ENCODE measurements around the gene CDIP1. TPM values are rescaled to one million over a fixed set of nuclear protein-coding genes. Genes with fewer than 3 reads are reported as not detected.

CDIP1 gene
- total and polyA plus RNA-seq, 2 experiments from 2014 or later, result 39.2 to 57.6 TPM

DNA sequence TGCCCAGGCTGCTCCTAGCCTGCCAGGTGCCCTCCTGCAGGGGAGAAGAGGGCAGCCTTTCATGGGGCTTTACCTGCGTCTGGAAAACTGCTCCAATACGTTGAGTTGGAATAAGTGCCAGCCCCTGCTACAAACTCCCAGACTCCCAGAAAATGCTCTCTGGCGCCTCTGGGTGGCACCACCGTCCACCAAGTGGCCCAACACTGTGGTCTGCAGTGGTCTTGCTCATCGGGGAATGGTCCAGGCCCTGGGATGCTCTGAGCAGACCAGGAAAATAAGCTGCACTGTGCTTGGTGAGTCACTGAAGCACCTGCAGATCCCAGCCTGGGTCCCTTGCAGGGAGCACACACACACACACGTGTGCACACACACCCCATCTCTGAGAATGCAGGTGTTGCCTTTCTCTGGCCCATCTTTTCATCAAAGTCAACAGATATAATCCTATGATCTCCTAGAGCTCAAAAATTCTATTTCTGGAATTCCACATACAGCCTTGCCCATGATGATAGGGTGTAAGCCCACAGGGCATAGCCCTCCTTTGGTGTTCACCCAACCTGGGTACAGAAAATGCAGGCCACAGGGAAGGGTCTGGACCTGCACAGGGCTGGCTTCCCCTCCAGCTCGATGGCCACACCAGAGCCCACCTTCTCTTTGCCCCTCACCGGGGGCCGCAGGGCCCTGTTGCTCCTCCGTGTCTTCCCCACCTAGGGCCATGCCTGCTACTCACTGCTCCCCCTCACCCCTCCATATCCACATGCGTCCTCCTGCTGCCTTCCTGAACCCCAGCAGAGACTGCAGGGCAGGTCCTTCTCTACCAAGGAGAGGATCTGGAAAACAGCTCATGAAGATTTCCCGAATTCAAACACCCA lies 20.5 kb downstream of the CDIP1 start:
- DNase-seq (ENCODE audit: low spot score) (peak; percentile 87), ATAC-seq (peak; percentile 83)
- Histone ChIP-seq H3K4me1 (ENCODE audit: insufficient read depth) (peaks cover 33% of the 10 kb centered on the region), H3K27me3 (ENCODE audit: insufficient read depth) (no peaks in the 10 kb centered on the region), H3K4me3 (no peak overlapping the region), H3K36me3 (ENCODE audit: insufficient read depth) (no peaks in the 10 kb centered on the region), H4K20me1 (replicated peaks; ENCODE audit: insufficient read depth) (peaks cover 26% of the 10 kb centered on the region), H3K9me2 (ENCODE audit: insufficient read depth) (no peaks in the 10 kb centered on the region), H3K79me2 (replicated peaks; ENCODE audit: insufficient read depth) (peaks cover 33% of the 10 kb centered on the region), H3F3A (replicated peaks; ENCODE audit: low read depth) (no peaks in the 10 kb centered on the region; the same call in 1 of the 2 replicates), H2AFZ (no peak overlapping the region), H3K27ac (ENCODE audit: low read depth) (peak overlapping the region; percentile 55; the same call in 1 of the 2 replicates), H3K4me2 (no peak overlapping the region)
- Mint-ChIP-seq H3K36me3 (ENCODE audit: low read depth) (peaks cover 6% of the 10 kb centered on the region; the same call in 2 of the 3 replicates), H3K27me3 (ENCODE audit: insufficient read depth, low read depth, poor library complexity) (peaks cover 3% of the 10 kb centered on the region), H3K4me1 (peaks cover 54% of the 10 kb centered on the region), H3K9me3 (no peaks in the 10 kb centered on the region), H3K4me3 (no peak overlapping the region), H3K27ac (peak overlapping the region; percentile 45; the same call in 1 of the 2 replicates)
- TF ChIP-seq STAT1 (IDR thresholded peaks at IDR 0.05; ENCODE audit: unreplicated experiment) (no peak), POLR2AphosphoS5 (IDR thresholded peaks at IDR 0.05; ENCODE audit: low read depth) (peak; percentile 13; the same call in 1 of the 2 replicates), ZNF114 (CRISPR knock-in tag; IDR thresholded peaks at IDR 0.05) (no peak), CREB1 (CRISPR knock-in tag; IDR thresholded peaks at IDR 0.05; ENCODE audit: low read depth) (no peak), JUNB (IDR thresholded peaks at IDR 0.05; ENCODE audit: unreplicated experiment) (no peak), EZH2phosphoT487 (IDR thresholded peaks at IDR 0.05; ENCODE audit: unreplicated experiment) (no peak), EZH2 (IDR thresholded peaks at IDR 0.05; ENCODE audit: low read depth, unreplicated experiment) (no peak), ZNF331 (CRISPR knock-in tag; IDR thresholded peaks at IDR 0.05; ENCODE audit: low read depth) (no peak), ETS1 (IDR thresholded peaks at IDR 0.05) (no peak)
- TF ChIP-seq, protein P1, sequence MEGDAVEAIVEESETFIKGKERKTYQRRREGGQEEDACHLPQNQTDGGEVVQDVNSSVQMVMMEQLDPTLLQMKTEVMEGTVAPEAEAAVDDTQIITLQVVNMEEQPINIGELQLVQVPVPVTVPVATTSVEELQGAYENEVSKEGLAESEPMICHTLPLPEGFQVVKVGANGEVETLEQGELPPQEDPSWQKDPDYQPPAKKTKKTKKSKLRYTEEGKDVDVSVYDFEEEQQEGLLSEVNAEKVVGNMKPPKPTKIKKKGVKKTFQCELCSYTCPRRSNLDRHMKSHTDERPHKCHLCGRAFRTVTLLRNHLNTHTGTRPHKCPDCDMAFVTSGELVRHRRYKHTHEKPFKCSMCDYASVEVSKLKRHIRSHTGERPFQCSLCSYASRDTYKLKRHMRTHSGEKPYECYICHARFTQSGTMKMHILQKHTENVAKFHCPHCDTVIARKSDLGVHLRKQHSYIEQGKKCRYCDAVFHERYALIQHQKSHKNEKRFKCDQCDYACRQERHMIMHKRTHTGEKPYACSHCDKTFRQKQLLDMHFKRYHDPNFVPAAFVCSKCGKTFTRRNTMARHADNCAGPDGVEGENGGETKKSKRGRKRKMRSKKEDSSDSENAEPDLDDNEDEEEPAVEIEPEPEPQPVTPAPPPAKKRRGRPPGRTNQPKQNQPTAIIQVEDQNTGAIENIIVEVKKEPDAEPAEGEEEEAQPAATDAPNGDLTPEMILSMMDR (conservative IDR thresholded peaks at IDR 0.05; ENCODE audit: low read depth in 2 of 2), result peak; percentile 85 to 95

- Histone ChIP-seq H3K4me2 (no peak overlapping the region), H3K27me3 (ENCODE audit: insufficient read depth) (no peaks in the 10 kb centered on the region), H3K9me2 (ENCODE audit: insufficient read depth) (no peaks in the 10 kb centered on the region), H3K36me3 (ENCODE audit: insufficient read depth) (no peaks in the 10 kb centered on the region), H2AFZ (no peak overlapping the region), H3K4me3 (no peak overlapping the region), H3K79me2 (replicated peaks; ENCODE audit: insufficient read depth) (peaks cover 33% of the 10 kb centered on the region), H3K4me1 (ENCODE audit: insufficient read depth) (peaks cover 16% of the 10 kb centered on the region), H4K20me1 (replicated peaks; ENCODE audit: insufficient read depth) (peaks cover 26% of the 10 kb centered on the region), H3F3A (replicated peaks; ENCODE audit: low read depth) (0 out of 2 replicates have a peak, but pooled peaks cover 6% of the 10 kb centered on the region), H3K27ac (ENCODE audit: low read depth) (peak overlapping the region; percentile 32; the same call in 1 of the 2 replicates)
- Mint-ChIP-seq H3K36me3 (ENCODE audit: low read depth) (peaks cover 14% of the 10 kb centered on the region), H3K9me3 (no peaks in the 10 kb centered on the region), H3K27ac (0 out of 2 replicates have a peak overlapping the region, but pooled peaks have one; percentile 47), H3K27me3 (ENCODE audit: insufficient read depth, low read depth, poor library complexity) (peaks cover 5% of the 10 kb centered on the region), H3K4me3 (no peak overlapping the region), H3K4me1 (peaks cover 39% of the 10 kb centered on the region)
- no peak for ATAC-seq
- DNase-seq (ENCODE audit: low spot score), result no peak
- TF ChIP-seq, protein P2, sequence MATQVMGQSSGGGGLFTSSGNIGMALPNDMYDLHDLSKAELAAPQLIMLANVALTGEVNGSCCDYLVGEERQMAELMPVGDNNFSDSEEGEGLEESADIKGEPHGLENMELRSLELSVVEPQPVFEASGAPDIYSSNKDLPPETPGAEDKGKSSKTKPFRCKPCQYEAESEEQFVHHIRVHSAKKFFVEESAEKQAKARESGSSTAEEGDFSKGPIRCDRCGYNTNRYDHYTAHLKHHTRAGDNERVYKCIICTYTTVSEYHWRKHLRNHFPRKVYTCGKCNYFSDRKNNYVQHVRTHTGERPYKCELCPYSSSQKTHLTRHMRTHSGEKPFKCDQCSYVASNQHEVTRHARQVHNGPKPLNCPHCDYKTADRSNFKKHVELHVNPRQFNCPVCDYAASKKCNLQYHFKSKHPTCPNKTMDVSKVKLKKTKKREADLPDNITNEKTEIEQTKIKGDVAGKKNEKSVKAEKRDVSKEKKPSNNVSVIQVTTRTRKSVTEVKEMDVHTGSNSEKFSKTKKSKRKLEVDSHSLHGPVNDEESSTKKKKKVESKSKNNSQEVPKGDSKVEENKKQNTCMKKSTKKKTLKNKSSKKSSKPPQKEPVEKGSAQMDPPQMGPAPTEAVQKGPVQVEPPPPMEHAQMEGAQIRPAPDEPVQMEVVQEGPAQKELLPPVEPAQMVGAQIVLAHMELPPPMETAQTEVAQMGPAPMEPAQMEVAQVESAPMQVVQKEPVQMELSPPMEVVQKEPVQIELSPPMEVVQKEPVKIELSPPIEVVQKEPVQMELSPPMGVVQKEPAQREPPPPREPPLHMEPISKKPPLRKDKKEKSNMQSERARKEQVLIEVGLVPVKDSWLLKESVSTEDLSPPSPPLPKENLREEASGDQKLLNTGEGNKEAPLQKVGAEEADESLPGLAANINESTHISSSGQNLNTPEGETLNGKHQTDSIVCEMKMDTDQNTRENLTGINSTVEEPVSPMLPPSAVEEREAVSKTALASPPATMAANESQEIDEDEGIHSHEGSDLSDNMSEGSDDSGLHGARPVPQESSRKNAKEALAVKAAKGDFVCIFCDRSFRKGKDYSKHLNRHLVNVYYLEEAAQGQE (IDR thresholded peaks at IDR 0.05; ENCODE audit: unreplicated experiment), result no peak
- TF ChIP-seq ETS1 (IDR thresholded peaks at IDR 0.05), result no peak
- no peak for TF ChIP-seq POLR2AphosphoS5 (IDR thresholded peaks at IDR 0.05; ENCODE audit: low read depth)
- no peak for TF ChIP-seq NANOG (IDR thresholded peaks at IDR 0.05; ENCODE audit: borderline replicate concordance)
- TF ChIP-seq EZH2 (IDR thresholded peaks at IDR 0.05; ENCODE audit: low read depth, unreplicated experiment), result no peak
- TF ChIP-seq EZH2phosphoT487 (IDR thresholded peaks at IDR 0.05; ENCODE audit: unreplicated experiment), result no peak
- no peak for TF ChIP-seq ZNF114 (CRISPR knock-in tag; IDR thresholded peaks at IDR 0.05)
- no peak for TF ChIP-seq STAT1 (IDR thresholded peaks at IDR 0.05; ENCODE audit: unreplicated experiment)
- no peak for TF ChIP-seq JUNB (IDR thresholded peaks at IDR 0.05; ENCODE audit: unreplicated experiment)
- TF ChIP-seq CREB1 (CRISPR knock-in tag; IDR thresholded peaks at IDR 0.05; ENCODE audit: low read depth), result no peak
Observed at GRCh38 chr16:4515611-4516233, 22.9 kb downstream of the CDIP1 start.
